H7 (cell line): ENCODE data around the gene PELI3. TPM values are rescaled to one million over a fixed set of nuclear protein-coding genes. Genes with fewer than 3 reads are reported as not detected.
A peak's percentile ranks its signal among the peaks of the same experiment; 100 is the strongest.
"Not testable (repeated sequence)": the region's sequence is repeated elsewhere in the genome, so short reads cannot be mapped to it uniquely, and the experiment has no call there.

Source experiments
- DNase-seq: peaks from one replicate; pipeline ENCODE4 v3.0.0; 2012
- H3K27me3 ChIP-seq: 2 replicates; pipeline ENCODE4 v1.6.0; 2011; ENCODE audit warnings: mild to moderate bottlenecking, low read length; ENCODE audit not compliant: control insufficient read depth, insufficient read depth
- H3K36me3 ChIP-seq: replicated peaks from 2 replicates; pipeline ENCODE4 v1.5.1; 2011; ENCODE audit warnings: low read length; ENCODE audit not compliant: control insufficient read depth, insufficient read depth
- H3K4me3 ChIP-seq: 2 replicates; pipeline ENCODE4 v1.5.1; 2011; ENCODE audit warnings: low read depth, mild to moderate bottlenecking, control low read depth, low read length, moderate library complexity; ENCODE audit not compliant: insufficient read depth
- total RNA-seq: library from RNA; depleted of rRNA; stranded (reverse); fragments of >200 nt; shearing (Covaris generic); gene quantifications from 2 replicates; pipeline ENCODE4 v1.2.3, GENCODE V29; 2014

The PELI3 gene
- total RNA-seq, 1 experiment from 2014 or later: 9.5 TPM

DNA sequence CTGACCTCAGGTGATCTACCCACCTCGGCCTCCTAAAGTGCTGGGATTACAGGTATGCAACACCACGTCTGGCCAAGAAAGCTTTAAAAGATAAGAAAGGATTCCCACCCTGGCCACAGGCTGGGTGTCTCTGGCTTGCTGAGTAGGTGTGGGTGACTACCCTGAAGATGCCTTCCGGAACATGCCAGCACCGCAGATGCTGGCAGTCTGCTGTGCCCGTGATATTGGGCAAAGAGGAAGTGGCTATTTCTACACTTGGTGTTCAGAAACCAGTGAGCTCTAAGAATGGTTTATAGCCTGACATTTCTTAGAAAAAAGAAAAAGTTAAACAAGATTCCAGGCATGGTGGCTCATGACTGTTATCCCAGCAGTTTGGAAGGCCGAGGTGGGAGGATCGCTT is 34.1 kb upstream of the PELI3 start:
- peaks cover 15% of the 10 kb centered on the region for H3K36me3 ChIP-seq
- DNase-seq: no peak
- no peaks in the 10 kb centered on the region for H3K27me3 ChIP-seq
- H3K4me3 ChIP-seq: no peak overlapping the region

DNA sequence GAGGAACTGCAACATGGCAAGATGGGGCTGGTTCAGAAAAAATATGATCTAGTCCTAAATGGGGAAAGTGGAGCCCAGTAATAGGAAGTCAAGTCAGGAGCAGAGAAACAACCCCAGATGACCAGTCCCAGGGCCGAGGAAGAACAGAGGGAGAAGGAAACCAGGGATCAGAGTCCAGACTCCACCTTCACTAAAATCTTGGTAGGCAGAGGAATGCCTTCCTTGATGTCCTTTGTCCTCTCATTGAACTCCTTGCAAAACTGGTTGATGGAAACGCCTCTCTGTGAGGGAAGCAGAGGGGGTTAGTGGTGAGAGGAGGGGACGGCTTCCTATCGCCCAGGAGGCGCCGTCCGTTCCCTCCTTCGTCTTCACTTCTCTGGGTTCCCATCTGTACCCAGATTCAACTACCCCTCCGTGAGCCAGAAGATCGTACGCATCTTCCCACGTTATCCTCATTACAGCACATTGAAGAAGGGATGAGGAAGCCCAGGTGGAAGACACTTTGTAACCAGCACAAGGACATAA is 28.7 kb upstream of the PELI3 start:
- Histone ChIP-seq H3K36me3 (peaks cover 15% of the 10 kb centered on the region), H3K27me3 (no peaks in the 10 kb centered on the region), H3K4me3 (peak overlapping the region; percentile 69)
- DNase-seq: peak; percentile 59

DNA sequence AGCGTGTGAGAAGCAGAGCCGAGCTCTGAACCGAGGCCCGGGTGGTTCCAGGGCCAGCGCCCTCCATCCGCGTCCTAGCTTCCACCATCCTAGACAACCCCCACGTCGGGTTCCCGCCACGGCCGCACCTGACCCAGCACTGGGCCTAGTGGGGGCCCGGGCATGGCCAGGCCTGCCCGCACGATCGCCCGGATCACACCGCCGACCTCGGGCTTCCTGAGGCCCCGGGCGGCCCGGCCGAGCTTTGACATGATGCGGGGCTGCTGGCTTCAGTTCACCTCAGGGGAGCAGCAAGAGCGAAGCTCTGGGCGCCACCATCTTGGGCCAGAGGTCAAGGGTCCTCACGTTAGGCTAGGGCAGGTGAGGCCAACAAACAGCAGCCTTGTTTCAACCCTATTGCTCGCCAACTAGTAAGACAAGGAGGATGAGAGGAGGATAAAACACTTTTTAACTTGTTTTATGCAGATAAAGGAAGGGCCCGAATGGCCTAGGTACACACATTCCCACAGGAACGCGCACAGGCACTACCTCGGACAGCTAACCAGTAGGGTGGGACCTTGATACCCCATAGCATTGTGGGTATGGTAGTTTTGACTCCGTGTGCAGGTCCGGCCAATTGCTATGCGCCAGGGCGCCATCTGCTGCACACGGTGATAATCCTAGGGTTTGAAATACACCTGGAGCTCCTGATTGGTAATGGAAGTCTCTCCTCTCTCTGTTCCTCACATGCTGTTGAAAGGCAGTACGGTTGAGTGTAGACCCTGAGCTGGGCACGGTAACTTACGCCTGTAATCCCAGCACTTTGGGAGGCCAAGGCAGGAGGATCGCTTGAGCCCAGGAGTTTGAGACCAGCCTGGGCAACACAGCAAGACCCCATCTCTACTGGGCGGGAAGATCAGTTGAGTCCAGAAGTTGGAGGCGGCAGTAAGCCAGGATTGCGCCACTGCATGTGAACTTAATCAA is 27.9 kb upstream of the PELI3 start, which contains the start of gene MRPL11:
MRPL11 (minus strand) TSS at position 345 of the 963 bp plus-strand sequence; CDS start at position 251, 94 bp downstream.
- Histone ChIP-seq H3K27me3 (no peaks in the 10 kb centered on the region), H3K4me3 (peak within 1 kb of the TSS; percentile 69), H3K36me3 (peaks cover 15% of the 10 kb centered on the region)
- DNase-seq: peak; percentile 96

DNA sequence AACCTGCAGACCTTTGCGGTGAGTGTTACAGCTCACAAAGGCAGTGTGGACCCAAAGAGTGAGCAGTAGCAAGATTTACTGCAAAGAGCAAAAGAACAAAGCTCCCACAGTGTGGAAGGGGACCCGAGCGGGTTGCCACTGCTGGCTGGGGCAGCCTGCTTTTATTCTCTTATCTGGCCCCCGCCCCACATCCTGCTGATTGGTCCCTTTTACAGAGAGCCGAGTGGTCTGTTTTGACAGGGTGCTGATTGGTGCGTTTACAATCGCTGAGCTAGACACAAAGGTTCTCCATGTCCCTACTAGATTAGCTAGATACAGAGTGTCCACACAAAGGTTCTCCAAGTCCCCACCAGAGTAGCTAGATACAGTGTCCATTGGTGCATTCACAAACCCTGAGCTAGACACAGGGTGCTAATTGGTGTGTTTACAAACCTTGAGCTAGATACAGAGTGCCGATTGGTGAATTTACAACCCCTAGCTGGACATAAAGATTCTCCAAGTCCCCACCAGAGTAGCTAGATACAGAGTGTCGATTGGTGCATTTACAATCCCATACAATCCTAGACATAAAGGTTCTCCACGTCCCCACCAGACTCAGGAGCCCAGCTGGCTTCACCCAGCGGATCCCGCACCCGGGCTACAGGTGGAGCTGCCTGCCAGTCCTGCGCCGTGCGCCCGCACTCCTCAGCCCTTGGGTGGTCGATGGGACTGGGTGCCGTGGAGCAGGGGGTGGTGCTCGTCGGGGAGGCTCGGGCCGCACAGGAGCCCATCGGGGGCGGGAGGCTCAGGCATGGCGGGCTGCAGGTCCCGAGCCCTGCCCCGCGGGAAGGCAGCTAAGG is 26.4 kb upstream of the PELI3 start:
- not testable (repeated sequence) for DNase-seq, H3K4me3 ChIP-seq, H3K27me3 ChIP-seq
- H3K36me3 ChIP-seq: peaks cover 12% of the 10 kb centered on the region

DNA sequence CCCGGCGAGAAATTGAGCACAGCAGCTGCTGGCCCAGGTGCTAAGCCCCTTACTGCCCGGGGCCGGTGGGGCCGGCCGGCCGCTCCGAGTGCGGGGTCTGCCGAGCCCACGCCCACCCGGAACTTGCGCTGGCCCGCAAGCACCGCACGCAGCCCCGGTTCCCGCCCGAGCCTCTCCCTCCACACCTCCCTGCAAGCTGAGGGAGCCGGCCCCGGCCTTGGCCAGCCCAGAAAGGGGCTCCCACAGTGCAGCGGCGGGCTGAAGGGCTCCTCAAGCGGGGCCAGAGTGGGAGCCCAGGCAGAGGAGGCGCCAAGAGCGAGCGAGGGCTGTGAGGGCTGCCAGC is 25.8 kb upstream of the PELI3 start:
- not testable (repeated sequence) for DNase-seq, H3K4me3 ChIP-seq, H3K27me3 ChIP-seq, H3K36me3 ChIP-seq

DNA sequence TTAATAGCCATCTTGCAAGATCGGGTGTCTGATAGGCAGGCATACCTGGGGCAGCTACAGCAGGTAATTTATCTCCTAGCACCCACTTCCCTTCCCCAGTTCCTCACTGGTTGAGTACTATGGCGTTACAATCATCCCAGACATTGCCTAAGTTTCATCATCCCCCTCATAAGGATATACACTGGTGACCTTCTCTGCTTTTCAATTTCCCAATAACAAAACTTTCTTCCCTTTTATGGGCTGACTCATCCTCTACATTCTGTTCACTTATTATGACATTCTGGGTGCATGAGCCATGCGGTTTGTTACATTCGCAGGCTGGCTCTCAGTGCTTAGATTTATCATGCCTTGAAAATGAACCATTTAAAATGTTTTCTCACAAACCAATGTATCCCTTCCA is 23.1 kb upstream of the PELI3 start:
- H3K36me3 ChIP-seq: no peaks in the 10 kb centered on the region
- no peak overlapping the region for H3K4me3 ChIP-seq
- DNase-seq: no peak
- H3K27me3 ChIP-seq: no peaks in the 10 kb centered on the region

DNA sequence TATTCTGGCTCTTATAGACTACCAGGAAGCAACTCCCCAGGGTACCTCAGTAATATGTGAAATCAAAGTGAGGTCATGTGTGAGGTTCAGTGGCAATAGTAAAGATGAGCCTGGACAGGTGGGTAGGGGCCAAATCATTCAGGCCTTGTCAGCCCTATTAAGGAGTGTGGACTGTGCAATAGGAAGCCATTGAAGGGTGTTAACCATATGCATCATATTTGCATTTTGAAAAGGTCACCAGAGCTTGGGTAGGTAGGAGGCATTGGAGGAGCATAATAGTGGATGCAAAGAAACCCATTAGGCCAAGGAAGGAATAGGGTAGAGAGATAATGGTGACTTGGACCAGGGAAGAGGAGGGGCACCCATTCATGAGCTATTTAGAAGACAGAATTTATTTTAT is 19.7 kb upstream of the PELI3 start:
- no peaks in the 10 kb centered on the region for H3K27me3 ChIP-seq
- no peaks in the 10 kb centered on the region for H3K36me3 ChIP-seq
- no peak overlapping the region for H3K4me3 ChIP-seq
- no peak for DNase-seq

DNA sequence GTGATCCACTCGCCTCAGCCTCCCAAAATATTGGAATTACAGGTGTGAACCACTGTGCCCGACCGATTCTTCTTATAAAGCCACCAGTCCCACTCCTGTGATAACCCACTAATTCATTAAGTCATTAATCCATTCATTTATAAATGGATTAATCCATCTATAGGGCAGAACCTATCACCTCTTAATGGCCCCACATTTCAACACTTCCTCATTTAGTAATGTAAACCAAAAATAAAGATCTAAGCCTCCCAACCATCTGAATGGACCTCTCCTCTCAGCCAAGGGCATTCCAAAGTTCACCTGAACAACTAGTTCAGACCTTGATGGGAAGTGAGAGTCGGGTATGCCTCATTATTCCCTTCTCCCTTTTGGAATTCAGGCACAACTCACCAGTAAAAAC is 18.2 kb upstream of the PELI3 start:
- Histone ChIP-seq H3K27me3 (no peaks in the 10 kb centered on the region), H3K4me3 (no peak overlapping the region), H3K36me3 (no peaks in the 10 kb centered on the region)
- DNase-seq: no peak

DNA sequence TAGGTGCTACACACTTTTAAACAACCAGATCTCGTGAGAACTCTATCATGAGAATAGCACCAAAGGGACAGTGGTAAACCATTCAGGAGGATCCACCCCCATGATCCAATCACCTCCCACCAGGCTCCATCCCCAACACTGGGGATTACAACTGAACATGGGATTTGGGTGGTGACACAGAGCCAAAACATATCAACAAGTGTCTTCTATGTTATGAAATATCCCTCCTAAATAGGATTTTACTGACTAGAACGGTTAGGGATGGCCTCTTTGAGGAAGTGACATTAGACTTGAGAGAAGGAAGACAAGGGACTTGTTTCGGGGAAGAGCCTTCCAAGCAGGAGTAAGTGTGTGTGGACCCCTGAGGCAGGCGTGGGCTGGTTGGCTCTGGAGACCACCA is 16.1 kb upstream of the PELI3 start:
- H3K4me3 ChIP-seq: no peak overlapping the region
- H3K27me3 ChIP-seq: no peaks in the 10 kb centered on the region; the same call in 1 of the 2 replicates
- no peaks in the 10 kb centered on the region for H3K36me3 ChIP-seq
- no peak for DNase-seq

DNA sequence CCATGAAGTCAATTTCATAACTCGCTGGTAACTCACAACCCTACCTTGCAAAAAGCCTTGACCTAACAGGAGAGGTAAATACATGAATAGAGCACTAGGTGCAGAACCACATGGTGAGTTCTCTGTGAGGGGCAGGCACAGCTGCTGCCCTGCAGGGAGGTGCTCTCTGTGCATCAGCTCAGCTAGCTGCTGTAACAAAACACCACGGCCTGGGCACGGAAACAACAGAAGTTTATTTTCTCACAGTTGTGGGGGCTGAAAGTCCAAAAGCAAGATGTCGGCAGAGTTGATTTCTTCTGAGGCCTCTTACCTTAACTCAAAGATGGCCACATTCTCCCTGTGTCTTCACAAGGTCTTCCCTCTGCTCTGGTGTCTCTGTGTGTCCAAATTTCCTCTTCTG is 15.0 kb upstream of the PELI3 start:
- Histone ChIP-seq H3K4me3 (no peak overlapping the region), H3K27me3 (no peaks in the 10 kb centered on the region; the same call in 1 of the 2 replicates), H3K36me3 (no peaks in the 10 kb centered on the region)
- no peak for DNase-seq

DNA sequence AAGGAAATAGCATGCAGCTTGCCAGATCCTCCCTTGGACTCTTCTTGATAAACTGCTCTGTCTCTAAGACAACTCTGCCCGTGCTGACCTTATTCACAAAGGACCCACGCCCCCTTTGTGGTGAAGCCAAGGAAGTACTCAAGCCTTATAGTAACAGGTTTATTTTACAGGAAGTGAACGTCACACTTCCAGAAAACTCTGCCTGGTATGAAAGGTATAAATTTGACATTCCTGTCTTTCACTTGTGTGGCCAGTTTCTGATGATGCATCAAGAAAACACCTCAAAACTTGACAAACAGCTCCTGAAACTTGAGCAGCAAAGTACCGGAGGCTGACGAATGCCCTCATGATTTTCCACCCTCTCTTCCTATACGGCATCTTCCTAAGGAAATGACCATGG is 12.5 kb upstream of the PELI3 start:
- no peaks in the 10 kb centered on the region for H3K36me3 ChIP-seq
- no peak overlapping the region for H3K4me3 ChIP-seq
- DNase-seq: peak; percentile 28
- H3K27me3 ChIP-seq: no peaks in the 10 kb centered on the region; the same call in 1 of the 2 replicates

DNA sequence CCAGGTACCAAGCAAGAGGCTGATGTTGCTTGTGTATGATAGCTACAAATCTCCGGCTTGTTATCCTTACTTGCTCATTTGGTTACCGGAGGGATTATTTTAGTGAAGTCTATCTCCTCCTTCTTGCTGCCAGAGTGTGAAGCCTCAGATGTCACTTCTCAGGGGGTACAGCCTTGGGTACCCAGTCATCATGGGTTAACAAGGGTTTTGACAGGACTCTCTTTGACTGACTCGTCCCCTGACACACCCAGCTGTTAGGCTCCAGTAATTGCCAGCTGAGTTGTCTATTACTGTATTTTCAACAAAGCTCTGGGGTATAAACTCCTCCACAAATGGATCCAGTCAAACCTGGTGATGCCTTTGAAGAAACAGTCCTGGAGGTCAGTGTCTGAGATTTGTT is 11.9 kb upstream of the PELI3 start:
- H3K27me3 ChIP-seq: no peaks in the 10 kb centered on the region; the same call in 1 of the 2 replicates
- no peaks in the 10 kb centered on the region for H3K36me3 ChIP-seq
- H3K4me3 ChIP-seq: no peak overlapping the region
- DNase-seq: no peak

DNA sequence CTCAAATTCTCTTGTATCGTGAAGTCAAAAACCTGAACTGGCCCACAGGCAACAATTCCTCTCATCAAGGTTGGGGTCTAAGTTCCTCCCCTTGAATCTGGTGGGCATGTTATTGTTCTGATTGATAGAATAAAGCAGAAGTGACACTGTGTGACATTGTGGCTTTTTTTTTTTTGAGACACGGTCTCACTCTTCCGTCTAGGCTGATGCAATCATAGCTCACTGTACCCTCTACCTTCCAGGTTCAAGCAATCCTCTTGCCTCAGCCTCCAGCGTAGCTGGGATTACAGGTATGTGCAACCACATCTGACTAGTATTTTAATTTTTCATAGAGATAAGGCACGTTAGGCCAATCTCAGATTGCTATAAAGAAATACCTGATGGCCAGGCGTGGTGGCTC is 8.9 kb upstream of the PELI3 start:
- Histone ChIP-seq H3K27me3 (no peaks in the 10 kb centered on the region; the same call in 1 of the 2 replicates), H3K36me3 (no peaks in the 10 kb centered on the region), H3K4me3 (no peak overlapping the region)
- DNase-seq: no peak

DNA sequence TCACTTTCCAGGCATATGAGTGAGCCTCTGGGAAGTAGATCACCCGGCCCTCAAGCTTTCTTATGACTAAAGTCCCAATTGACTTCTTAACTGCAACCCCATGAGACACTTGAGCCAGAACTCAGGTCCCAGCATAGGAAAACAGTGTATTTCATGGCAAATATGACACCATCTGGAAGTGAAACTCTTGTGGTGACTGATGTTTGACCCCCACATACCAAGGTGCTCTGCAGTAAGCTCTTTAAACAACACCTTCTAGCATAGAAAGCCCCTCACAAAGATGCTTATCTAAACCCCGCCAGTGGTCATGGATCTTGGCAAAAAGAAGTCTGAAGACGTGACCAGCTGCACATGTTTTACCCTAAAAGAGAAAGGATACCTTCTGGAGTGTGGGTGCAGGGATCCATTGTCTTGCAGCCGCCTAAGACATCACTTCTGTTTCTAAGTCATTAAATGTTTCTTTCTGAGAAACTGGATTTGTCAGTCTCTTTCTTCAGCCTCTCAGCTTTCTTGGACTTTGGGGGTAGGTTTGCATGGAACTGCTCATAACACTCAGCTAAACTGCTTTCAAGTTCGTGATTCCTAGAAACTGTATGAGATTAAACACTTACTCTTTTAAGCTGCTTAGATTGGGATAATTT is 7.4 kb upstream of the PELI3 start:
- Histone ChIP-seq H3K27me3 (no peaks in the 10 kb centered on the region; the same call in 1 of the 2 replicates), H3K36me3 (no peaks in the 10 kb centered on the region), H3K4me3 (no peak overlapping the region)
- no peak for DNase-seq
